Umbilical cord (tissue), 2 donors: ENCODE results near the gene EIF4E1B. TPM values are rescaled to one million over a fixed set of nuclear protein-coding genes. Genes with fewer than 3 reads are reported as not detected.
"Not testable (repeated sequence)": the region's sequence is repeated elsewhere in the genome, so short reads cannot be mapped to it uniquely, and the experiment has no call there.

ENCODE experiments used
- DNase-seq: peaks from one replicate; pipeline ENCODE4 v3.0.0-alpha.2; 2015; ENCODE audit warnings: low spot score
- total RNA-seq: library from RNA; depleted of rRNA; stranded (reverse); fragments of >200 nt; gene quantifications from one replicate; pipeline ENCODE4 v1.2.3, GENCODE V29; 2014; ENCODE audit warnings: low replicate concordance; ENCODE audit not compliant: insufficient read depth

EIF4E1B gene
- total RNA-seq = 5.3 TPM

GRCh38 chr5:176629853-176630680 lies at the start of gene EIF4E1B, which contains the start of gene SNCB:
Gene EIF4E1B (plus strand): TSS chr5:176630675. CDS start chr5:176642788, 12,113 bp downstream.
Gene SNCB (minus strand): TSS chr5:176630534. CDS start chr5:176629654, 880 bp downstream.
- DNase-seq = peak; percentile 55

DNA sequence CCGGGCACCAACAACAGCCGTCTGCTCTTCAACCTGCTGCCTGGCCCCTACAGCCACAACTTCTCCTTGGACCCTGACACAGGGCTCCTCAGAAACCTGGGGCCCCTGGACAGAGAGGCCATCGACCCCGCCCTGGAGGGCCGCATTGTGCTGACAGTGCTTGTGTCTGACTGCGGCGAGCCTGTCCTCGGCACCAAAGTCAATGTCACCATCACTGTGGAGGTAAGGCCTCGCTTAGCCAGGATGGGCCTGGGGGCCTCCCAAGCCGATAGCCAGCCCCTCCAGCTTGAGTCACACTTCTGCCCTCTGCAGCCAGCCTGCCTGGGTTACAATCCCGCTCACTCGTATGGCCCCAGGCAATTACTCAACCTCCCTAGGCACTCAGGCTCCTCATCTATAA lies 49.1 kb upstream of the EIF4E1B start:
- DNase-seq = no peak

GRCh38 chr5:176583076-176583475 lies 47.4 kb upstream of the EIF4E1B start:
- DNase-seq = no peak

- DNase-seq = no peak
Measured at GRCh38 chr5:176587398-176587797, 43.1 kb upstream of the EIF4E1B start.

GRCh38 chr5:176588297-176588696 lies 42.2 kb upstream of the EIF4E1B start:
- no peak for DNase-seq

GRCh38 chr5:176589039-176589769 lies 41.3 kb upstream of the EIF4E1B start:
- DNase-seq = no peak

DNA sequence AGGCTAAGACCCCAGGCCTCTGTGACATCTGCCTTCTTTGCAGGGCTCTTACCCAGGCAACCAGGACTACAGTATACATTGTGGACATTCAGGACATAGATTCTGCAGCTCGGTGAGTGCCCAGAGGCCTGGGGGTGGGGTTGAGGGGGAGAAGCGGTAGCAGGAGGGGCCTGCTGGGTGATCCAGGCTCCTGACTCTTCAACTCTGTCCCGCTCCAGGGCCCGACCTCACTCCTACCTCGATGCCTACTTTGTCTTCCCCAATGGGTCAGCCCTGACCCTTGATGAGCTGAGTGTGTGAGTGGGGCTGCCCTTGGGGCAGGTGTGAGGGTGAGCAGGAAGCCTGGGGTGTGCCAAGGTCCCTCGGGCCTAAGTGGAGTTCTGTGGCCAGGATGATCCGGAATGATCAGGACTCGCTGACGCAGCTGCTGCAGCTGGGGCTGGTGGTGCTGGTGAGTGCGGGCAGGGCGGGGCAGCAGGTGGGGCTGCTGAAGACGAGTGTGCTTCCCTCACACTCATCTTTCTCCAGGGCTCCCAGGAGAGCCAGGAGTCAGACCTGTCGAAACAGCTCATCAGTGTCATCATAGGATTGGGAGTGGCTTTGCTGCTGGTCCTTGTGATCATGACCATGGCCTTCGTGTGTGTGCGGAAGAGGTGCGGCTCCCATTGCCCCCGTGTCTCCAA lies 40.3 kb upstream of the EIF4E1B start:
- no peak for DNase-seq

- not testable (repeated sequence) for DNase-seq
Measured at GRCh38 chr5:176591667-176592066, 38.8 kb upstream of the EIF4E1B start.

- no peak for DNase-seq
Measured at GRCh38 chr5:176592573-176592972, 37.9 kb upstream of the EIF4E1B start.

GRCh38 chr5:176593273-176593869 lies 37.1 kb upstream of the EIF4E1B start:
- no peak for DNase-seq

DNA sequence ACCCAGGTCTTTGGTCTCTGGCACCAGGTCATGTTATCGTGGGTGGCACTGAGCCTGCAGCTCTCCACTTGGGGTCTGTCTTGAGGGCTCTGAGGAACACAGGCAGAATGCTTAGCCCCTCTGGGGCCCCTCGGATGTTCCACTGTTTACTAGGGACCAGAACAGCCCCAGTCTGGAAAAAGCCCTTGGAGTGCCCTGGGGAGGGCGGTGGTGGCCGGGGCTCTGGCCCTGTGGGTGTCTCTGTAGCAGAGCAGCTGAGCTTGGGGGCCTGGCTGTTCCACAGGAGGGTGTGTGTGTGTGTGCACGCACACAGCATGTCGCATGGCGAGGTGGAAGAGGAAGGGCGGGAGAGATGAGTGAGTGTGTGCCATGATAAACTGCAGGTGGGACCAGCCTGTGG lies 35.9 kb upstream of the EIF4E1B start:
- no peak for DNase-seq

- DNase-seq = no peak
Measured at GRCh38 chr5:176595386-176595943, 35.0 kb upstream of the EIF4E1B start.

- no peak for DNase-seq
Measured at GRCh38 chr5:176596069-176596644, 34.3 kb upstream of the EIF4E1B start.

GRCh38 chr5:176596689-176597416 lies 33.6 kb upstream of the EIF4E1B start:
- no peak for DNase-seq

- DNase-seq = no peak
Measured at GRCh38 chr5:176597417-176598389, 32.8 kb upstream of the EIF4E1B start.

DNA sequence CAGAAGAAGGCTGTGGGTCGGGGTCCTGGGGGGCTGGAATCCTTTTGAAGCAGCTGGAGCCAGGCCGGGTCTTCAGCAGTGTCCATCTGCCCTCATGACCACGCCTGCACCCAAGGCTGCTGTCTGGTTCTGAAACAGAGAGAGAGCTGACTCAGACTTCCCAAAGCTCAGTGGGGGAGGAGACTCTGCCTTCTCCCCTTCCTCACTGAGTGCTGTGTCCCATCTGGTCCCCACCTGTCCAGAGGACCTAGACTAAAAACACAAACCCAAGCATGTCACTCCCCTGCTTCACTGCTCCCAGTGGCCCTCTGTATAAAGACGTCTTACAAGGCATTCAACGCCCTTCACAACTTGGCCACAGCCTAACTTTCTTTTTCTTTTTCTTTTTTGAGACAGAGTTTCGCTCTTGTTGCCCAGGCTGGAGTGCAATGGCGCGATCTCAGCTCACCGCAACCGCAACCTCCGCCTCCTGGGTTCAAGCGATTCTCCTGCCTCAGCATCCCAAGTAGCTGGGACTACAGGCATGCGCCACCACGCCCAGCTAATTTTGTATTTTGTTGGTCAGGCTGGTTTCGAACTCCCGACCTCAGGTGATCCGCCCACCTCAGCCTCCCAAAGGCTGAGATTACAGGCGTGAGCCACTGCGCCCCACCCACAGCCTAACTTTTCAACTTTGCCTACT lies 30.6 kb upstream of the EIF4E1B start:
- DNase-seq = not testable (repeated sequence)

DNA sequence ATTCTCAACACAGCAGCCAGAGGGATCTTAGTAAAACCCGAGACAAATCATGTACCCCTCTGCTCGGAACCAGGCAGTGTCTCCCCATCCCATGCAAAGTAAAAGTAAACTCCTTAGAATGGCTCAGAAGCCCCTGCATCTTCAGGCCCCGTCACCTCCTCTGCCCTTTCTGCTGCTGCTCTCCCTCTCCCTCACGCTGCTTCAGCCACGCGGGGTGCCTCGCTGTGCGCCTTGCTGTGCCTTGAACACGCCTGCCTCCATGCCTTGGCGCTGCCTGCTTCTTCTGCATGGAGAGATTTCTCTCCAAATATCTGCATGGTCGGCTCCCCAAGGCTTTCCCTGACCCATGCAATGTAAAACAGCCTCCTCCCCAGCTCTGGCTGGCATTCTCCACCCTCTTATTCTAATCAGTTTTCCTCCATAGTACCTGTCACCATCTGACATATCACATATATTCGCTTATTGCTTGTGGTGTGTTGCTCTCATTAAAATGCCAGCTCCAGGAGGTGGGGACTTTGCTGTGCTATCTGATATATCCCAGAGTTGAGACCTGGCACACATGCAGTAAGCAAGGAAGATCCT lies 28.5 kb upstream of the EIF4E1B start:
- DNase-seq = no peak

DNA sequence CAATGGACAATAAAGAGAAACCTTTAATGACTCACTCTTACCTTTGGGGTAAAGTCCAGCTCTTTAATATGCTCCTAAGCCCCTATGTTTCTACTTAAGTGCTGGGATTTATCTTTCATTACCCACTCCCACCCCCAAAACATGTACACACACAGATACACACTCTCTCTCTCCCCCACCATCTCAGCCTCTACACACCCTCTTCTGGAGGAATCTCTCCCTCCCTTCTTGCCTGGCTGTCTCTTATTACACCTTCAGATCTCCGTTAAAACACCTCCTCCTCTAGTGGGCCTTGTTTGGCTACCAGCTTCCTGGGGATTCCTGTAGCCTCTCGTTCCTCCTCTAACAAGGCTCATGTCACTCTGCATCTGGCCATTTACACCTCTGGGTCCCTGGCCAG lies 27.4 kb upstream of the EIF4E1B start:
- no peak for DNase-seq
